OCI-M2 (cell line): Measurements from ENCODE around the gene C16orf95.

Experiments
- DNase-seq: peaks from one replicate; lab custom pipeline; 2025; ENCODE audit not compliant: unreplicated experiment; lab: John Stamatoyannopoulos, UW

Gene C16orf95

DNA sequence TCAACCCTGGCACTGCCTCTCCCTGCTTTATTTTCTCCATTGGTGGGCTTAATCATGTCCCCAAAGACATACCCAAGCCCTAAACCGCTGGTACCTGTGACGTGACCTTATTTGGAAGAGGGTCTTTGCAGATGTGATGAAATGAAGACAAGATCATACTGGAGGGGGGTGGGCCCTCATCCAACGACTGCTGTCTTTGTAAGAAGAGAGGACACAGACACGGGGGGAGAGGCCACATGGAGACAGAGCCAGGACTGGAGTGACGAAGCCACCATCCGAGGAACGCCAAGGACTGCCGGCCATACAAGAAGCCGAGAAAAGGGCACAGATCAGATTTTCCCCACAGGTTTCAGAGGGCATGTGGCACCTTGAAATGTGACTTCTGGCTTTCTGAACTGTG, 62.5 kb downstream of the C16orf95 start:
- DNase-seq, result no peak

DNA sequence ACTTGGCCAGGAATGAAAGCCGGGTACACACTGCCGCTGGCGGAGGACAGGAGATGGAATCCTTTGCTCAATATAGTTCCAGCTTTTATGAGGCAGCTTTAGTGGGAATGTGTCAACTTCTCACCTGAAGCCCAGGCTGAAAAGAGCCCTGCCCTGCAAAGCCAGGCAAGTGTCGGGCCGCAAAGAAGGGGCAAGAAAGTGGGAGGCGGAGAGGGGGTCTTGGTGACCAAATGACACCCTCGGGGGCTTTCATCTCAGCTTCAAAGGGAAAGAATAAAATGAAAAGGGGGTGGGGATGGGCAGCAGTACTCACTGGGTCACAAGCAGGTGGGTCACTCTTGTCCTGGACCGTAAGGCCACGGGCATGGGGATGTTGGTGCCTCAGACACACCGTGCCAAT, 62.9 kb downstream of the C16orf95 start:
- no peak for DNase-seq

DNA sequence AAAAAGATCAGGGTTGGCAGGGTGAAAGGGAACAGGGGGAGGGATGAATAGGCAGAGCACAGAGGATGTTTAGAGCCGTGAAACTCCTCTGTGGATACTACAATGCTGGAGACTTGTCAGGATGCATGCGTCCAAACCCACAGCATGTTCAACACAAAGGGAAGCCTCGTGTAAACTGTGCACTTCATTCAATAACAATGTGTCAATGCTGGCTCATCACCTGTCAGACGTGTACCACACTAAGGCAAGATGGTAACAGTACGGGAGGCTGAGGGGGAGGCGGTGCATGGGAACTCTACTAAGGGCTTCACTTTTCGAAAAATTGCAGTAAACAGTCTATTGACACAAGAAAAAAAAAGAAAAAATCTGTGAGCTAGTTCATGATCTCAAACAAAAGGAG, 63.7 kb downstream of the C16orf95 start:
- no peak for DNase-seq
